Lower leg skin (tissue), 4 donors: Measurements from ENCODE around the gene ATP6AP1. TPM values are rescaled to one million over a fixed set of nuclear protein-coding genes. Genes with fewer than 3 reads are reported as not detected.

Experiments used
- DNase-seq, 2 donors: peaks; one replicate each; pipeline ENCODE4 v3.0.0-alpha.2; 2019; ENCODE audit warnings: low spot score in 2 of 2
- H3K4me3 ChIP-seq: fragments of 200-600 bp; sonication (generic); 2 replicates; pipeline ENCODE4 v1.5.1; 2017; ENCODE audit warnings: mild to moderate bottlenecking, low read depth; ENCODE audit not compliant: poor library complexity, severe bottlenecking
- CTCF ChIP-seq, 3 donors: fragments of 450-650 bp; IDR thresholded peaks; one replicate each; pipeline ENCODE4 v1.5.1; 2016; ENCODE audit warnings: antibody characterized with exemption in 3 of 3, mild to moderate bottlenecking in 3 of 3, moderate library complexity in 2 of 3
- POLR2A ChIP-seq, 2 donors: fragments of 450-650 bp; IDR thresholded peaks; one replicate each; pipeline ENCODE4 v1.6.1; 2016 to 2017; ENCODE audit warnings: antibody characterized with exemption in 2 of 2, mild to moderate bottlenecking in 1 of 2, moderate library complexity in 1 of 2
- WGBS, 2 donors: methylation state at CpG; one replicate each; pipeline ENCODE4 v1.1.5; 2018; 5-methylcytosine and 5-hydroxymethylcytosine counted together
- intact Hi-C: fragments of 100-400 bp; cut with DNase I; formaldehyde crosslinking; loops from one replicate; pipeline ENCODE4 v1.15.0; 2023; ENCODE audit warnings: low total_unique reads
- total RNA-seq, 4 donors: library from RNA; depleted of rRNA; stranded (reverse); fragments of >200 nt; gene quantifications; one replicate each; pipeline ENCODE4 v1.1.0, GENCODE V29; 2016

ATP6AP1 gene
- total RNA-seq, 4 donors from 2014 or later: 71.0 to 93.5 (median 78.4) TPM

GRCh38 chrX:154401045-154401799 lies 27.3 kb upstream of the ATP6AP1 start:
- intact Hi-C loops: no loop called here
- H3K4me3 ChIP-seq: no peak overlapping the region
- 52 to 56% methylated on average over 6 of the region's 6 CpGs for WGBS, 2 donors
- DNase-seq: no peak
- TF ChIP-seq CTCF (IDR thresholded peaks at IDR 0.05): no peak
- no peak for TF ChIP-seq POLR2A (IDR thresholded peaks at IDR 0.05)

- TF ChIP-seq POLR2A (IDR thresholded peaks at IDR 0.05) (no peak), CTCF (IDR thresholded peaks at IDR 0.05) (no peak)
- intact Hi-C loops: no loop called here
- 11 to 56% methylated on average over 6 of the region's 6 CpGs for WGBS, 2 donors
- no peak for DNase-seq
- H3K4me3 ChIP-seq: no peak overlapping the region
These were observed 26.4 kb upstream of the ATP6AP1 start for GRCh38 chrX:154401918-154402621.

GRCh38 chrX:154402622-154403127 lies 25.8 kb upstream of the ATP6AP1 start:
- WGBS, 2 donors: 87 to 88% methylated on average over 3 to 15 of the region's 19 CpGs
- H3K4me3 ChIP-seq: no peak overlapping the region
- no peak for TF ChIP-seq CTCF (IDR thresholded peaks at IDR 0.05)
- no peak for TF ChIP-seq POLR2A (IDR thresholded peaks at IDR 0.05)
- no peak for DNase-seq
- intact Hi-C loops: no loop called here

GRCh38 chrX:154403192-154403591 lies 25.3 kb upstream of the ATP6AP1 start:
- 87 to 93% methylated on average over 9 to 10 of the region's 10 CpGs for WGBS, 2 donors
- no peak overlapping the region for H3K4me3 ChIP-seq
- no peak for DNase-seq
- intact Hi-C loops: no loop called here
- TF ChIP-seq POLR2A (IDR thresholded peaks at IDR 0.05) (no peak), CTCF (IDR thresholded peaks at IDR 0.05) (no peak)

GRCh38 chrX:154403858-154404257 lies 24.6 kb upstream of the ATP6AP1 start:
- no peak overlapping the region for H3K4me3 ChIP-seq
- WGBS, 2 donors: 68 to 92% methylated on average over 4 of the region's 4 CpGs
- TF ChIP-seq CTCF (IDR thresholded peaks at IDR 0.05): no peak
- intact Hi-C loops: no loop called here
- DNase-seq: no peak
